ENCODE data around the gene RHO.

- TF ChIP-seq, protein P1, sequence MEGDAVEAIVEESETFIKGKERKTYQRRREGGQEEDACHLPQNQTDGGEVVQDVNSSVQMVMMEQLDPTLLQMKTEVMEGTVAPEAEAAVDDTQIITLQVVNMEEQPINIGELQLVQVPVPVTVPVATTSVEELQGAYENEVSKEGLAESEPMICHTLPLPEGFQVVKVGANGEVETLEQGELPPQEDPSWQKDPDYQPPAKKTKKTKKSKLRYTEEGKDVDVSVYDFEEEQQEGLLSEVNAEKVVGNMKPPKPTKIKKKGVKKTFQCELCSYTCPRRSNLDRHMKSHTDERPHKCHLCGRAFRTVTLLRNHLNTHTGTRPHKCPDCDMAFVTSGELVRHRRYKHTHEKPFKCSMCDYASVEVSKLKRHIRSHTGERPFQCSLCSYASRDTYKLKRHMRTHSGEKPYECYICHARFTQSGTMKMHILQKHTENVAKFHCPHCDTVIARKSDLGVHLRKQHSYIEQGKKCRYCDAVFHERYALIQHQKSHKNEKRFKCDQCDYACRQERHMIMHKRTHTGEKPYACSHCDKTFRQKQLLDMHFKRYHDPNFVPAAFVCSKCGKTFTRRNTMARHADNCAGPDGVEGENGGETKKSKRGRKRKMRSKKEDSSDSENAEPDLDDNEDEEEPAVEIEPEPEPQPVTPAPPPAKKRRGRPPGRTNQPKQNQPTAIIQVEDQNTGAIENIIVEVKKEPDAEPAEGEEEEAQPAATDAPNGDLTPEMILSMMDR (IDR thresholded peaks at IDR 0.05) = no peak
- TF ChIP-seq POLR2AphosphoS5 (IDR thresholded peaks at IDR 0.05; ENCODE audit: low read depth, low read length) = no peak
- no peak for TF ChIP-seq TCF7L2 (IDR thresholded peaks at IDR 0.05; ENCODE audit: low read depth, low read length)
- no peak for TF ChIP-seq SIN3A (IDR thresholded peaks at IDR 0.05; ENCODE audit: borderline replicate concordance, insufficient read depth, low read depth, low read length)
These were observed 7.5 kb upstream of the RHO start for GRCh38 chr3:129520960-129521359.

Measured in Panc1 (cell line).